Activated naive CD8-positive, alpha-beta T cell (primary cell): ENCODE measurements around the gene FRZB.
A peak's percentile ranks its signal among the peaks of the same experiment; 100 is the strongest.

ENCODE experiments used
- H3K27ac Mint-ChIP-seq: one replicate; pipeline ENCODE4 v1.8.0; 2021; ENCODE audit warnings: mixed read lengths
- H3K27me3 Mint-ChIP-seq: one replicate; pipeline ENCODE4 v1.8.0; 2021; ENCODE audit warnings: mixed read lengths
- H3K36me3 Mint-ChIP-seq: one replicate; pipeline ENCODE4 v1.8.0; 2021; ENCODE audit warnings: mixed read lengths
- H3K4me1 Mint-ChIP-seq: one replicate; pipeline ENCODE4 v1.8.0; 2021; ENCODE audit warnings: low read depth, mixed read lengths
- H3K4me3 Mint-ChIP-seq: one replicate; pipeline ENCODE4 v1.8.0; 2021; ENCODE audit warnings: mild to moderate bottlenecking, mixed read lengths
- H3K9me3 Mint-ChIP-seq: one replicate; pipeline ENCODE4 v1.8.0; 2021; ENCODE audit warnings: low read depth, mixed read lengths

FRZB gene

DNA sequence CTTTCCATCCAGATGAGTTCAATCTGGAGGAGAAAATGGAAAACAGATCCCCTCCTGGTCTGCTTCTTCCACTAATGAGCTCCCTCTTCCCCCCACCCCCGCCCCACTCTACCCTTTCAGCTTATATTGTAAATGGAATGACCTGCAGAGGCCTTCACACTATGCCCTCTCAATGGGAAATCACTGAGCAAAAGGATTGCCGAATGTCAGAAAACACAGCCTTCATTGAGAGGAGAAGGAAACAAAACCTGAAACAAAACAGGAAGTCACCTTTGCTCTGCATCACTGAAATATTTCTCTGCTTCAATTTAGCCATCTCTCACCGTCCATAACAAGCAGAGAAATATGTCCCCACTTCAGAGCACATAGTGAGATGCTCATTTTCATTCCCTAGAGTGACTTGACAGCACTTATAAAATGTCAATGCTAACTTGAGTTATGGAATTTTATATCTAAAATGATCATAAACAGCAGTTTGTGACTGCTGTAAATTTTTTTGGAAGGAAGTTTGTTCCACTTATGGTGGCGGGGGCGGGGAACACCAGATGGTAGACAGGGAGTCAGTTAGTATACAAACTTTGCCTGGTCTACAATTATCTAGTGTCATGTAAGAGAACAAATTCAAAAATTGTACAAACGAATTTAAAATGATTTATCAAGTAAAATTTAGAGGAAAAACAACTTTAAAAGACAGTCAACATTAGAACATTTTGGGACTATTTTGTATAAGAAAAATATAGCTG, 1.8 kb upstream of the FRZB start:
- no peak overlapping the region for H3K4me3 Mint-ChIP-seq
- no peak overlapping the region for H3K27ac Mint-ChIP-seq
- H3K9me3 Mint-ChIP-seq, result no peaks in the 10 kb centered on the region
- H3K27me3 Mint-ChIP-seq, result peaks cover 26% of the 10 kb centered on the region
- no peaks in the 10 kb centered on the region for H3K36me3 Mint-ChIP-seq
- H3K4me1 Mint-ChIP-seq, result peaks cover 20% of the 10 kb centered on the region

DNA sequence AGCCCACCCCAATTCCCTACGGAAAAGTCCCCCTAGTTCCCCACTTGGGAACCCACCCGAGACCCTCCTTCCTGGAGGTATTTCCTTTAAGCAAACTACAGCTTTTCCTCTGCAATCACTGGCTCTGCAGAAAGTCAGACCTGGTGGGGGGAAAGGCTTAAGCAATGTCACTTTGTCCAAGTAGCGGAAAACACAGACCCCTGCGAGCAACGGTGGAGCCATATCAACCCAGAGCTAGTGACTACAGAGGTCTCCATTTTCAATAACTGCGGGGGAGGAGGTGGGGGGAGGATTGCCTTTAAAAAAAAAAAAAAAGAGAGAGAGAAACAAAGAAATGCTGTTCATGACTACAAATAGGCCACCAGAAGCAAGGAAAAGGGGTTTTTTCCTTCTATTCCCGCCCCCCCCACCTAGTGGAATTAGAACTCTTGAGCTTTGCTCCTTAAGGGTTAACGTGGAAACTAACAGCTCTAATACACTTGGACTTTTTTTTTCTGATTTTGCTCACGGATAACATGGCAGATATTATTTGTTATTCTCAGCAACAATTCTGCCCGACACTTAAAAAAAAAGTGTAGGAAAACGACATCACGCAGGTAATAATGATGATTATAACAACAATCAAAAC, 1.1 kb upstream of the FRZB start:
- Mint-ChIP-seq H3K36me3 (no peaks in the 10 kb centered on the region), H3K4me1 (peaks cover 20% of the 10 kb centered on the region), H3K4me3 (no peak overlapping the region), H3K9me3 (no peaks in the 10 kb centered on the region), H3K27me3 (peaks cover 21% of the 10 kb centered on the region), H3K27ac (no peak overlapping the region)

GRCh38 chr2:182866095-182866460, 359 bp downstream of the FRZB start:
- Mint-ChIP-seq H3K9me3 (no peaks in the 10 kb centered on the region), H3K4me1 (peaks cover 20% of the 10 kb centered on the region), H3K27me3 (peaks cover 21% of the 10 kb centered on the region), H3K36me3 (no peaks in the 10 kb centered on the region), H3K4me3 (peak overlapping the region; percentile 74), H3K27ac (no peak overlapping the region)

GRCh38 chr2:182864949-182865570, 1.4 kb downstream of the FRZB start:
- Mint-ChIP-seq H3K27ac (no peak overlapping the region), H3K4me3 (no peak overlapping the region), H3K9me3 (no peaks in the 10 kb centered on the region), H3K36me3 (no peaks in the 10 kb centered on the region), H3K27me3 (peaks cover 23% of the 10 kb centered on the region), H3K4me1 (peaks cover 20% of the 10 kb centered on the region)

DNA sequence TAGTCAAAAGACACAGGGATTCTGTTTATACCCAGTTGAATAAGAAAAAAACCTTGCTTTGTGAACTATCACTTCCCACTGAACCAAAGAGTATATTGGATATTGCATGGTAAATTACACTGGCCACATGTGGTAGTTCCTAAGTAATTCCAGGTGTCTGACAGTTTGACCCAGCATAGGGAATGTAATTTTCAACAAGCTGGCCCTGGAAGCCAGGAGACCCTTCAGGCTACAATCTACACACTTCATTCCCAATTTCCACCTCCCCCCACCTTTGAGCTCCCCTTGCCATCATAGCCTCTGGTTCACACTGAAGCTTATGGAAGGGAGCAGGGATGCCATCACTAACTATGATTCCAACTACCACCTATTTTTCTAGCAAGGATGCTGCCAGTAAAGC, 2.8 kb downstream of the FRZB start:
- no peak overlapping the region for H3K27ac Mint-ChIP-seq
- H3K4me3 Mint-ChIP-seq, result no peak overlapping the region
- peaks cover 18% of the 10 kb centered on the region for H3K27me3 Mint-ChIP-seq
- no peaks in the 10 kb centered on the region for H3K9me3 Mint-ChIP-seq
- H3K36me3 Mint-ChIP-seq, result no peaks in the 10 kb centered on the region
- peaks cover 20% of the 10 kb centered on the region for H3K4me1 Mint-ChIP-seq

DNA sequence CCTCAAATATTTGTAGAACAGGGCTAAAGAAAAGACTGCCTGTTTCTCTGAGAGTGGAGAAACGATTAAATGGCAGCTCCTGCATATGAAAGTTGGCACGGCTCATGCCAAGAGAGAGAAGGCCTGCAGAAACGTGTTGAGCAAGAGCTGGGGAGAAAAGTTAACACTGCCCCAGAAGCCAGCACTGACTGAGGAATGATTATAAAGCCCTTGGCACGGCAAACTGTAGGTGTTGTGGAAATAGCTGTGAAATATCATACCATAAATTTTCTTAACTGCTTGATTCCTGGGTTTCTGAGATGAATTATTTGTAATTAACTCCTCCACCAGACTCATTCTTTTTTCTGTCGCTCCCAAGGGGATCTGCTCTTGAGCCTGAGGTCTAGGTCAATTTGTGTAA, 4.3 kb downstream of the FRZB start:
- no peaks in the 10 kb centered on the region for H3K9me3 Mint-ChIP-seq
- no peak overlapping the region for H3K4me3 Mint-ChIP-seq
- no peaks in the 10 kb centered on the region for H3K36me3 Mint-ChIP-seq
- H3K27me3 Mint-ChIP-seq, result peaks cover 20% of the 10 kb centered on the region
- peaks cover 12% of the 10 kb centered on the region for H3K4me1 Mint-ChIP-seq
- H3K27ac Mint-ChIP-seq, result no peak overlapping the region

DNA sequence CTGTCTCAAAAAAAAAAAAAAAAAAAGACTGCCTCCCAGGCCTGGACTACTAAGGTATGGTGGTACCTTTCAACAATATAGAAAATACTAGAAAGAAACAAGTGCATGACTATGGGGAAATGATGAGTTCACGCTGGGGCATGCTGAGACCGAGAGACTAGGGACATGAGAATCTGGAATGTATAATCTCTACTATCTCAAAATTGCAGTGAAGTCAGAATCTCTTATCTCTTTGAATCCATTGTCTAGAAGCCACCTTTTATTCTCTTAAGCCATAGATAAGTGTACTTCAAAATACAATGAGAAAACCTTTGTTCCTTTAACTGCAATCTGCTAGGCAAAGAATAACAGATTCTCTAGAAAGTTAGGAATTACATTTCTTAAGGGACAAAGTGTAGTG, 5.6 kb downstream of the FRZB start:
- H3K4me1 Mint-ChIP-seq, result peaks cover 4% of the 10 kb centered on the region
- no peaks in the 10 kb centered on the region for H3K36me3 Mint-ChIP-seq
- peaks cover 6% of the 10 kb centered on the region for H3K9me3 Mint-ChIP-seq
- H3K4me3 Mint-ChIP-seq, result no peak overlapping the region
- peaks cover 18% of the 10 kb centered on the region for H3K27me3 Mint-ChIP-seq
- no peak overlapping the region for H3K27ac Mint-ChIP-seq

DNA sequence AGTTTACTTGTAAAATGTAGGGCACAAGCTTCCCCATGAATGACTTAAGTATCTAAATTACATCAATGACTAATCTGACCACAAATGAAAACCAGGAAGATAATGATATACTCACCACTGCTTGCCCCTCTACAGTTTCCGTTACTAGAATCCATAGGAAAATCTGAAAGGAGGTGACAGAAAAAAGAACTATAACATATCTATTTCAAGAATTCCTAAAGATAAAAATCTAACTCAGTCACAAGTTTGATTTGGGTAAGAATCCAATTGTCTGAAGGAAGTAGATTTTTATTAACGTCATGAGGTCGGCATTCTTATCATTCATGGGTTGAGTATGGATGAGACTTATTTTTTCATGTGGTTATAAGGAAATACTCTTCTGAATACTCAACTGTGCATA, 7.8 kb downstream of the FRZB start:
- H3K4me1 Mint-ChIP-seq, result no peaks in the 10 kb centered on the region
- peaks cover 19% of the 10 kb centered on the region for H3K27me3 Mint-ChIP-seq
- no peak overlapping the region for H3K4me3 Mint-ChIP-seq
- H3K27ac Mint-ChIP-seq, result no peak overlapping the region
- no peaks in the 10 kb centered on the region for H3K36me3 Mint-ChIP-seq
- peaks cover 6% of the 10 kb centered on the region for H3K9me3 Mint-ChIP-seq

DNA sequence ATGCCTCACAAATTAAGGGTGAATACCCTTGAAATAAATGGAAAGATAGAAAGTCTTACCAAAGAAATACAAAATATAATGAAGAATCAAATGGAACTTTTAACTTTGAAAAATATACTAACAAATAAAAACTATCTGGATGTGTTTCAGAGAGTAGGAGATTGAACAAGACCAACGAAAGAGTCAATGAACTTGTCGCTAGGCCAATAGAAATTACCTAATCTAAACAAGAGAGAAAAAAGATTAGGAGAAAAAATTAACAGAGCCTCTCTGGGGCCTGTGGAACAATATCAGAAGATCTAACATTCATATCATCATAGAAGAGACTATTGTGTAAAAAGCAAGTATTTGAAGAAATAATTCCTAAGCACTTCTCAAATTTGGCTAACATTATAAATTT, 11.1 kb downstream of the FRZB start:
- Mint-ChIP-seq H3K27ac (no peak overlapping the region), H3K4me3 (no peak overlapping the region), H3K4me1 (no peaks in the 10 kb centered on the region), H3K9me3 (peaks cover 6% of the 10 kb centered on the region), H3K36me3 (no peaks in the 10 kb centered on the region), H3K27me3 (peaks cover 21% of the 10 kb centered on the region)

- H3K27ac Mint-ChIP-seq, result no peak overlapping the region
- peaks cover 6% of the 10 kb centered on the region for H3K9me3 Mint-ChIP-seq
- peaks cover 21% of the 10 kb centered on the region for H3K27me3 Mint-ChIP-seq
- no peak overlapping the region for H3K4me3 Mint-ChIP-seq
- no peaks in the 10 kb centered on the region for H3K4me1 Mint-ChIP-seq
- no peaks in the 10 kb centered on the region for H3K36me3 Mint-ChIP-seq
Measured at GRCh38 chr2:182854375-182855105, 11.9 kb downstream of the FRZB start.

DNA sequence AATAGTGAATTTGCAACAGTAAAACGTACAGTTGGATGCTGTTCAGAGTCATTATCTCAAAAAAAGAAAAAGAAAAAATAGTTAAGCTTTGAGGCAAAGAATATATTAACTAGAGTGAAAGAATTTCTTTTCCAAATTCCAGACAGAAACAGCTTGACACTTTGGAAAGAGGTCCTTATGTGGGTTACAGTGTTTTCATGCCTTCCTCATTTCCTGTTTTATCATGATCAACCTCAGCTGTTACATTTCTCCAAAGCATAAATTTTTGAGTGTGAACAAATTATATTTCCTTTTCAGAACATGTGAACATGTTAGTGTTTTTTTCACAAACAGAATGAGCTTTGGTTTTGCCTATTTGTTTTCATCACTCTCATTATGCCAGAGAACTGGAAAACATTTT, 13.6 kb downstream of the FRZB start:
- no peak overlapping the region for H3K4me3 Mint-ChIP-seq
- H3K27me3 Mint-ChIP-seq, result peaks cover 19% of the 10 kb centered on the region
- H3K36me3 Mint-ChIP-seq, result no peaks in the 10 kb centered on the region
- H3K9me3 Mint-ChIP-seq, result peaks cover 6% of the 10 kb centered on the region
- no peak overlapping the region for H3K27ac Mint-ChIP-seq
- H3K4me1 Mint-ChIP-seq, result no peaks in the 10 kb centered on the region

DNA sequence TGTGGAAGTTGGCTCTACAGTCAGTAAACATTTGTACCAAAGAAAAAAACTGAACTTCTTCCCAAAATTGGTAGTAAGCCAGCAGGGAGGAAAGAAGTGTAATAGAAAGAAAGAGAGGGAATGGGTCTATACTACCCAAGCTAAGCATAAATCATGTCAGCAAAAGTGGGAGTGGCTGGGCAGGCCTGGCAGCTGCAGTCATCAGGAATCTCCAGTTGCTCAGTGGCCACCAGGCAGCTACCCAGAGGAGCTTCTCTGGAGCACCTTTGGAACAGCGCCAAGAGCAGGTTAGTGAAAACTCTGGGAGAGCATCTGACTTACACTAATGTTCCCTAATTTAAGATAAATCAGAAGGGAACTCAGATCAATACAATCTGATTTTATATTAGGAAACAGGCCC, 14.3 kb downstream of the FRZB start:
- Mint-ChIP-seq H3K9me3 (peaks cover 6% of the 10 kb centered on the region), H3K4me3 (no peak overlapping the region), H3K27me3 (peaks cover 20% of the 10 kb centered on the region), H3K27ac (no peak overlapping the region), H3K4me1 (no peaks in the 10 kb centered on the region), H3K36me3 (no peaks in the 10 kb centered on the region)

DNA sequence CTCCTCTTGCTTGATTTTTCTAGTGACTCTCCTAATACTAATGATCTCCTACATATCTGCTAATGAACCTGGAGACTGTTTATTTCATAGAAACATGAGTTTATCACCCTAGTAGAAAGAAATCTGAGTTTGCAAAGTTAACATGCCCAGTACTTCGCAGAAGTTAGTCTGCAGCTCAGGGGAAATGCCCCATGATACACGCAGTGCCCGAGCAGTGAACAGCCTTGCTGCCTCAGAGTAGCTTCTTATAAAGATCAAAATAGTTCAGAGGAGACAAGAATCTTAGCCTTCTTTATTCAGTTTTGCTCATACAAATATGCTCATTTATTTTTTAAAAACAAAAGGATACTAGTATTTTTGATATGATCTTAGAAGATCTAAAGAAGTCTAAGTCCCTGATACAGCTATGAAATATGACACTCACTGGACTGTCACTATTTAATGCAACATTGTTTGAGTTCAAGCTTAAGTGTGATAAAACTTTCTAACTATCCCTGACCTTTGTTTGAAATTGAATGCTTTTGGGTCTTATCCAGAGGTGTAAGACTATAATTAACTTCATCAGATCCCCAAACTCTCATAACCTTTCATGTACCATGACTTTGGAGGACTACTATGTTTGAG, 20.5 kb downstream of the FRZB start:
- Mint-ChIP-seq H3K9me3 (no peaks in the 10 kb centered on the region), H3K36me3 (no peaks in the 10 kb centered on the region), H3K27ac (no peak overlapping the region), H3K4me3 (no peak overlapping the region), H3K27me3 (peaks cover 10% of the 10 kb centered on the region), H3K4me1 (no peaks in the 10 kb centered on the region)

GRCh38 chr2:182836451-182836850, 30.0 kb downstream of the FRZB start:
- H3K9me3 Mint-ChIP-seq, result no peaks in the 10 kb centered on the region
- no peak overlapping the region for H3K4me3 Mint-ChIP-seq
- H3K36me3 Mint-ChIP-seq, result no peaks in the 10 kb centered on the region
- H3K27ac Mint-ChIP-seq, result no peak overlapping the region
- peaks cover 5% of the 10 kb centered on the region for H3K27me3 Mint-ChIP-seq
- no peaks in the 10 kb centered on the region for H3K4me1 Mint-ChIP-seq

- peaks cover 7% of the 10 kb centered on the region for H3K27me3 Mint-ChIP-seq
- H3K36me3 Mint-ChIP-seq, result no peaks in the 10 kb centered on the region
- no peaks in the 10 kb centered on the region for H3K4me1 Mint-ChIP-seq
- no peak overlapping the region for H3K27ac Mint-ChIP-seq
- no peak overlapping the region for H3K4me3 Mint-ChIP-seq
- H3K9me3 Mint-ChIP-seq, result no peaks in the 10 kb centered on the region
Measured at GRCh38 chr2:182834293-182834692, 32.1 kb downstream of the FRZB start.
